WTC11 (cell line): ENCODE data around the gene HTATIP2. TPM values are rescaled to one million over a fixed set of nuclear protein-coding genes. Genes with fewer than 3 reads are reported as not detected.
"Not testable (repeated sequence)": the region's sequence is repeated elsewhere in the genome, so short reads cannot be mapped to it uniquely, and the experiment has no call there.

ENCODE experiments used
- ATAC-seq: fragments of 200-7000 bp; cut with Tn5 transposase; 2 replicates; pipeline ENCODE4 v1.10.0; 2021; ENCODE audit warnings: mild to moderate bottlenecking, moderate library complexity
- CTCF ChIA-PET: fragments of 300-600 bp; sonication (Branson Sonifier 250); formaldehyde crosslinking; loops from one replicate; lab custom pipeline; 2021; ENCODE audit warnings: antibody characterized with exemption; lab: Charles Lee
- POLR2A ChIA-PET: fragments of 350-600 bp; sonication (Branson Sonifier 250); formaldehyde crosslinking; loops from one replicate; lab custom pipeline; 2021; ENCODE audit warnings: antibody characterized with exemption; lab: Charles Lee
- DNase-seq: peaks from one replicate; pipeline ENCODE4 v3.0.0; 2021; ENCODE audit warnings: low spot score
- H3K27ac Mint-ChIP-seq: 2 replicates; pipeline ENCODE4 v1.8.0; 2021; ENCODE audit warnings: mixed read lengths
- H3K27me3 Mint-ChIP-seq: 2 replicates; pipeline ENCODE4 v1.8.0; 2021; ENCODE audit warnings: low read depth, mild to moderate bottlenecking, moderate library complexity, mixed read lengths
- H3K36me3 Mint-ChIP-seq: 2 replicates; pipeline ENCODE4 v1.8.0; 2021; ENCODE audit warnings: mixed read lengths
- H3K4me1 Mint-ChIP-seq: 2 replicates; pipeline ENCODE4 v1.8.0; 2022; ENCODE audit warnings: mixed read lengths
- H3K4me3 Mint-ChIP-seq: 2 replicates; pipeline ENCODE4 v1.8.0; 2021; ENCODE audit warnings: mild to moderate bottlenecking, moderate library complexity, mixed read lengths
- H3K9me3 Mint-ChIP-seq: 2 replicates; pipeline ENCODE4 v1.8.0; 2021; ENCODE audit warnings: mixed read lengths
- FOXJ3 ChIP-seq: sonication (generic); formaldehyde crosslinking; IDR thresholded peaks from 2 replicates; pipeline ENCODE4 v1.9.0; 2021; ENCODE audit warnings: missing genetic modification reagents, mild to moderate bottlenecking, borderline replicate concordance
- GABPB1 ChIP-seq: sonication (generic); formaldehyde crosslinking; IDR thresholded peaks from 2 replicates; pipeline ENCODE4 v1.8.1; 2023; ENCODE audit warnings: mild to moderate bottlenecking, missing genetic modification reagents
- NFE2L1 ChIP-seq: sonication (generic); formaldehyde crosslinking; IDR thresholded peaks from 2 replicates; pipeline ENCODE4 v1.8.1; 2023; ENCODE audit warnings: missing genetic modification reagents
- NR3C1 ChIP-seq: sonication (generic); formaldehyde crosslinking; conservative IDR thresholded peaks from 2 replicates; pipeline ENCODE4 v1.8.1; 2023; ENCODE audit warnings: low read depth, mild to moderate bottlenecking, missing genetic modification reagents
- SMAD3 ChIP-seq: sonication (generic); formaldehyde crosslinking; IDR thresholded peaks from 2 replicates; pipeline ENCODE4 v1.8.0; 2022; ENCODE audit warnings: missing genetic modification reagents, mild to moderate bottlenecking, borderline replicate concordance
- ZNF138 ChIP-seq: sonication (generic); formaldehyde crosslinking; conservative IDR thresholded peaks from 2 replicates; pipeline ENCODE4 v1.8.1; 2022; ENCODE audit warnings: mild to moderate bottlenecking, moderate library complexity, missing genetic modification reagents
- ZNF396 ChIP-seq: fragments of 250-450 bp; sonication (Bioruptor Pico); IDR thresholded peaks from 2 replicates; pipeline ENCODE4 v1.8.0; 2021; ENCODE audit warnings: mild to moderate bottlenecking, moderate library complexity, borderline replicate concordance
- ZNF423 ChIP-seq: fragments of 250-450 bp; sonication (Bioruptor Pico); IDR thresholded peaks from 2 replicates; pipeline ENCODE4 v2.1.2; 2022; ENCODE audit warnings: mild to moderate bottlenecking, moderate library complexity
- total RNA-seq: library from RNA; stranded (reverse); gene quantifications from 3 replicates; pipeline ENCODE4 v1.2.3, GENCODE V29; 2021
- TF ChIP-seq, protein P1 (sequence below): sonication (generic); formaldehyde crosslinking; IDR thresholded peaks from 2 replicates; pipeline ENCODE4 v1.8.0; 2022; ENCODE audit warnings: mild to moderate bottlenecking, missing genetic modification reagents
- TF ChIP-seq, protein P2 (sequence below): sonication (generic); formaldehyde crosslinking; IDR thresholded peaks from 2 replicates; pipeline ENCODE4 v1.8.1; 2022; ENCODE audit warnings: missing genetic modification reagents, borderline replicate concordance
- TF ChIP-seq, protein P3 (sequence below): sonication (generic); formaldehyde crosslinking; IDR thresholded peaks from 2 replicates; pipeline ENCODE4 v1.8.1; 2023; ENCODE audit warnings: mild to moderate bottlenecking, missing genetic modification reagents, borderline replicate concordance
- TF ChIP-seq, protein P4 (sequence below): sonication (generic); formaldehyde crosslinking; IDR thresholded peaks from 2 replicates; pipeline ENCODE4 v1.8.0; 2022; ENCODE audit warnings: mild to moderate bottlenecking, missing genetic modification reagents
- TF ChIP-seq, protein P5 (sequence below): fragments of 250-450 bp; sonication (Bioruptor Pico); IDR thresholded peaks from 2 replicates; pipeline ENCODE4 v1.9.0; 2021; ENCODE audit warnings: mild to moderate bottlenecking

HTATIP2 gene
- total RNA-seq, 1 experiment from 2014 or later, result 32.7 TPM

DNA sequence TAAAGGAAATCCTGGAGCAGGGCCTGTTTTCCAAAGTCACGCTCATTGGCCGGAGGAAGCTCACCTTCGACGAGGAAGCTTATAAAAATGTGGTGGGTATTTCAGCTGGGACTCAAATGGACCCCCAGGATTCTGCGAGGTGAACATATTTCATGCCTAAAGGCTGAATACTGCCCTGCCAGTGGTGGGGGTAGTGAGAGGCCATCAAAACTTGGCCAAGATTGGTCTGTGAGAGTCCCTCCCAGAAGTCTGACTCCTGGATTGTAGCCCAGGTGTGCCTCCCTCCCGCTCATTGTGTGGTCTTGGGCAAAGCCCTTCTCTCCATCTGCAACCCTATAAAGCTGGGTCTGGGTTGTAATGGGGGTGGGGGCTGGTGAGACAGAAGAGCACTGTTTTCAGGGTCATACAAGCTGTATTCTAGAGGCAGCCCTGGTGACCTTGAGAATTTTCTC lies 853 bp downstream of the HTATIP2 start (continued):
- TF ChIP-seq NR3C1 (CRISPR knock-in tag) (no peak), ZNF396 (no peak), ZNF138 (CRISPR knock-in tag) (no peak), NFE2L1 (CRISPR knock-in tag) (no peak)
- TF ChIP-seq, protein P1, sequence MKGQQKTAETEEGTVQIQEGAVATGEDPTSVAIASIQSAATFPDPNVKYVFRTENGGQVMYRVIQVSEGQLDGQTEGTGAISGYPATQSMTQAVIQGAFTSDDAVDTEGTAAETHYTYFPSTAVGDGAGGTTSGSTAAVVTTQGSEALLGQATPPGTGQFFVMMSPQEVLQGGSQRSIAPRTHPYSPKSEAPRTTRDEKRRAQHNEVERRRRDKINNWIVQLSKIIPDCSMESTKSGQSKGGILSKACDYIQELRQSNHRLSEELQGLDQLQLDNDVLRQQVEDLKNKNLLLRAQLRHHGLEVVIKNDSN, result no peak
- TF ChIP-seq, protein P2, sequence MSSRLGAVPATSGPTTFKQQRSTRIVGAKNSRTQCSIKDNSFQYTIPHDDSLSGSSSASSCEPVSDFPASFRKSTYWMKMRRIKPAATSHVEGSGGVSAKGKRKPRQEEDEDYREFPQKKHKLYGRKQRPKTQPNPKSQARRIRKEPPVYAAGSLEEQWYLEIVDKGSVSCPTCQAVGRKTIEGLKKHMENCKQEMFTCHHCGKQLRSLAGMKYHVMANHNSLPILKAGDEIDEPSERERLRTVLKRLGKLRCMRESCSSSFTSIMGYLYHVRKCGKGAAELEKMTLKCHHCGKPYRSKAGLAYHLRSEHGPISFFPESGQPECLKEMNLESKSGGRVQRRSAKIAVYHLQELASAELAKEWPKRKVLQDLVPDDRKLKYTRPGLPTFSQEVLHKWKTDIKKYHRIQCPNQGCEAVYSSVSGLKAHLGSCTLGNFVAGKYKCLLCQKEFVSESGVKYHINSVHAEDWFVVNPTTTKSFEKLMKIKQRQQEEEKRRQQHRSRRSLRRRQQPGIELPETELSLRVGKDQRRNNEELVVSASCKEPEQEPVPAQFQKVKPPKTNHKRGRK (CRISPR knock-in tag), result no peak
- TF ChIP-seq, protein P3, sequence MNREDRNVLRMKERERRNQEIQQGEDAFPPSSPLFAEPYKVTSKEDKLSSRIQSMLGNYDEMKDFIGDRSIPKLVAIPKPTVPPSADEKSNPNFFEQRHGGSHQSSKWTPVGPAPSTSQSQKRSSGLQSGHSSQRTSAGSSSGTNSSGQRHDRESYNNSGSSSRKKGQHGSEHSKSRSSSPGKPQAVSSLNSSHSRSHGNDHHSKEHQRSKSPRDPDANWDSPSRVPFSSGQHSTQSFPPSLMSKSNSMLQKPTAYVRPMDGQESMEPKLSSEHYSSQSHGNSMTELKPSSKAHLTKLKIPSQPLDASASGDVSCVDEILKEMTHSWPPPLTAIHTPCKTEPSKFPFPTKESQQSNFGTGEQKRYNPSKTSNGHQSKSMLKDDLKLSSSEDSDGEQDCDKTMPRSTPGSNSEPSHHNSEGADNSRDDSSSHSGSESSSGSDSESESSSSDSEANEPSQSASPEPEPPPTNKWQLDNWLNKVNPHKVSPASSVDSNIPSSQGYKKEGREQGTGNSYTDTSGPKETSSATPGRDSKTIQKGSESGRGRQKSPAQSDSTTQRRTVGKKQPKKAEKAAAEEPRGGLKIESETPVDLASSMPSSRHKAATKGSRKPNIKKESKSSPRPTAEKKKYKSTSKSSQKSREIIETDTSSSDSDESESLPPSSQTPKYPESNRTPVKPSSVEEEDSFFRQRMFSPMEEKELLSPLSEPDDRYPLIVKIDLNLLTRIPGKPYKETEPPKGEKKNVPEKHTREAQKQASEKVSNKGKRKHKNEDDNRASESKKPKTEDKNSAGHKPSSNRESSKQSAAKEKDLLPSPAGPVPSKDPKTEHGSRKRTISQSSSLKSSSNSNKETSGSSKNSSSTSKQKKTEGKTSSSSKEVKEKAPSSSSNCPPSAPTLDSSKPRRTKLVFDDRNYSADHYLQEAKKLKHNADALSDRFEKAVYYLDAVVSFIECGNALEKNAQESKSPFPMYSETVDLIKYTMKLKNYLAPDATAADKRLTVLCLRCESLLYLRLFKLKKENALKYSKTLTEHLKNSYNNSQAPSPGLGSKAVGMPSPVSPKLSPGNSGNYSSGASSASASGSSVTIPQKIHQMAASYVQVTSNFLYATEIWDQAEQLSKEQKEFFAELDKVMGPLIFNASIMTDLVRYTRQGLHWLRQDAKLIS, result no peak
- TF ChIP-seq, all 79 proteins: peak for 0

DNA sequence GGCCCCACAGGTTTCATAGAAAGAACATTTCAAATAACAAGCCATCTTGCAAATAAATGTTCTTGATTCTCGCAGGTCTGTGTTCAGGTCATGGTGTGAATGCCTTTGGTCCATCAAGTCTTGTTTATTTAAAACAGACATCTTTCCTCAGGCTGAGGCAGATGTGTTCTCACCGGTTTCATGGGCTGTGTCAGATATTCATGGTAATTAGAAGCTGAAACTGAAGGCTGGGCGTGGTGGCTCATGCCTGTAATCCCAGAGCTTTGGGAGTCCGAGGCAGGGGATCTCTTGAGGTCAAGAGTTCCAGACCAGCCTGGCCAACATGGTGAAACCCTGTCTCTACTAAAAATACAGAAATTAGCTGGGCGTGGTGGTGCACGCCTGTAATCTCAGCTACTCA lies 2.0 kb downstream of the HTATIP2 start:
- CTCF ChIA-PET, result interaction anchor here (1.2 to 3.6 kb wide), 2 partner anchors 11 to 237 kb away, joined by 3 to 14 read pairs; no protein-coding TSS in a partner anchor
- peaks cover 50% of the 10 kb centered on the region for H3K4me1 Mint-ChIP-seq
- DNase-seq, ATAC-seq, H3K9me3 Mint-ChIP-seq, H3K27ac Mint-ChIP-seq, H3K36me3 Mint-ChIP-seq, POLR2A ChIA-PET, H3K4me3 Mint-ChIP-seq: not testable (repeated sequence)
- H3K27me3 Mint-ChIP-seq, result peaks cover 33% of the 10 kb centered on the region

DNA sequence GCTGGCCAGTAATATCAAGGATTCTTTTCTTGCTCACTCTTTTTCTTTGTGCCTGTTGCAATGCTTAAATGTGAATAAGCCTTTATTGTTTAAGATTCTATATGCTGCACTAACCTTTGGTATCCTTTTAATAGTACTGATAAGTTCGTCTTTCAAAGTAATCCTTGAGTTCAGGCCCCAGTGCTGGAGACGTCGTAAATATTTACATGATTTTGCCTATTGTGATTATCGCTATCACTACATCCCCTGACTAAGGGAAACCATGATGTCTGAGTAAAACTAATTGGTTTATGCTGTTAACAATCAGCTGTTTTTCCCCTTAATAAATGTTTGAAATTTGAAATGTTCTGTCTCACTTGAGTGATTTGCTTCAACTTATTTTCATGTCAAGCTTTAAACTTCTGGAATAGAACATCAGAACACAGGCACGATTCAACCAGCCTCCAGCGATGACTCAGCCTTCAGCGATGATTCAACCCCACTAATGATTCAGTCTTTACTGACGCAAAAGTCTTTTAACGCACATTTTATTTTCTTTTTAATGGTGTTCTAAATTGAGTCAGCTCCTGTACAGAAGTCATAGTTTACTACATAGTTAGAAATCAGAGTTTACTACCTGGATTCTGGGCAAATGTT lies 3.9 kb downstream of the HTATIP2 start:
- TF ChIP-seq SMAD3 (CRISPR knock-in tag) (no peak), ZNF423 (CRISPR knock-in tag) (no peak), FOXJ3 (CRISPR knock-in tag) (no peak), GABPB1 (CRISPR knock-in tag) (no peak)
- TF ChIP-seq, protein P1, result no peak
- TF ChIP-seq, protein P4, sequence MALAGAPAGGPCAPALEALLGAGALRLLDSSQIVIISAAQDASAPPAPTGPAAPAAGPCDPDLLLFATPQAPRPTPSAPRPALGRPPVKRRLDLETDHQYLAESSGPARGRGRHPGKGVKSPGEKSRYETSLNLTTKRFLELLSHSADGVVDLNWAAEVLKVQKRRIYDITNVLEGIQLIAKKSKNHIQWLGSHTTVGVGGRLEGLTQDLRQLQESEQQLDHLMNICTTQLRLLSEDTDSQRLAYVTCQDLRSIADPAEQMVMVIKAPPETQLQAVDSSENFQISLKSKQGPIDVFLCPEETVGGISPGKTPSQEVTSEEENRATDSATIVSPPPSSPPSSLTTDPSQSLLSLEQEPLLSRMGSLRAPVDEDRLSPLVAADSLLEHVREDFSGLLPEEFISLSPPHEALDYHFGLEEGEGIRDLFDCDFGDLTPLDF (CRISPR knock-in tag), result no peak
- TF ChIP-seq, protein P5, sequence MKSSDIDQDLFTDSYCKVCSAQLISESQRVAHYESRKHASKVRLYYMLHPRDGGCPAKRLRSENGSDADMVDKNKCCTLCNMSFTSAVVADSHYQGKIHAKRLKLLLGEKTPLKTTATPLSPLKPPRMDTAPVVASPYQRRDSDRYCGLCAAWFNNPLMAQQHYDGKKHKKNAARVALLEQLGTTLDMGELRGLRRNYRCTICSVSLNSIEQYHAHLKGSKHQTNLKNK (CRISPR knock-in tag), result no peak
- TF ChIP-seq, all 79 proteins: peak for 0
- ChIA-PET CTCF (interaction anchor here (1.0 kb wide), 1 partner anchor 13 kb away, joined by 3 read pairs; no protein-coding TSS in a partner anchor), POLR2A (no interaction called here)
- no peak overlapping the region for H3K27ac Mint-ChIP-seq
- no peak overlapping the region for H3K4me3 Mint-ChIP-seq
- no peaks in the 10 kb centered on the region for H3K9me3 Mint-ChIP-seq
- H3K27me3 Mint-ChIP-seq, result peaks cover 20% of the 10 kb centered on the region
- DNase-seq (no peak), ATAC-seq (no peak)
- H3K36me3 Mint-ChIP-seq, result peaks cover 10% of the 10 kb centered on the region
- peaks cover 54% of the 10 kb centered on the region for H3K4me1 Mint-ChIP-seq
